Measurements from ENCODE around the gene ALDH1L2. TPM values are rescaled to one million over a fixed set of nuclear protein-coding genes. Genes with fewer than 3 reads are reported as not detected.
A peak's percentile ranks its signal among the peaks of the same experiment; 100 is the strongest.

Gene ALDH1L2
- total and polyA plus RNA-seq, 9 of the 15 experiments (the other 6 are each of a cell fraction or from before 2014, with no cell fraction given) = 1.1 to 9.9 (median 3.8) TPM

DNA sequence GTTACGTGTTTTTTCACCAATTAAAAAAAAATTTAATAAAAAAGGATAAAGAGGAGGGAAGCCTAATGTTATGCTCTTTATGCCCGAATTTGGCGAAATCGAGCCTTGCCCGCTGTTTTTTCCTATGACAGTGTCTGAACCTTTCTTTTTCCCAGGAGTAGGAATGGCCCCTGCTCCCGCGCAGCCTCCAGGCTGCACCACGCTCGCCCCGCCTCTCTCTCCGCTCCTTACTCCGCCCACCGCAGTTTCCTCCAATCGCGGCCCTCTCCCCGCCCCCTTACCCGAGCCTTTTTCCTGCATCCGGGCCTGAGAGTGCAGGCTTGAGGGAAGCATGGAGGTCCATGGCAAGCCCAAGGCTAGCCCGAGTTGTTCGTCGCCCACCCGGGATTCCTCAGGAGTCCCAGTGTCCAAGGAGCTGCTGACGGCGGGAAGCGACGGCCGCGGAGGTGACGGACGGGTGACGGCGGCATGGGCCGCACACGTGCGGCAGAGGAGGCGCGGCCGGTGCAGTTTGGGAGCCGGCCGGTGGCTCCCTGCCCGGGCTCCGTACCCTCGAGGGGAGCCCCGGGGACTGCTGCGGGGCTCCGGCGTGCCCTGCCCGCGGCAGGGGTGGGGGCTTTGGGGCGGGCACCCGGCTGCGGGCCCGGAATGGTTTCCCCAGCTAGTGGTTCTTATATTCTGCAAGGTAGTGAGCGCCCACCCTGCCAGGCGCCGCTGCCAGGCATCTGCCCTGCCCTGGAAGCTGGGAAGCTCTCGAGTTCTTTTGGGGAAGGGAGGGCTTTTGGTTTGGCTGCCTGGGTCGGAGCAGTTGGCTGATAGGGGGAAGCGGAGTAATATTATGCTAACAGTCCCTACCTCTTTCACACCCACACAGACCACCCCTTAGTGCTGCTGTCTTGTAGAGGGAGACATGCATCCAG, 98.0 kb downstream of the ALDH1L2 start, which contains the start of gene NOPCHAP1 (continued):
- TF ChIP-seq ZNF407 (IDR thresholded peaks at IDR 0.05; ENCODE audit: low read depth) (0 out of 2 replicates have a peak, but pooled peaks have one; percentile 17), CHD1 (IDR thresholded peaks at IDR 0.05; ENCODE audit: low read length) (no peak), PRMT5 (CRISPR knock-in tag; IDR thresholded peaks at IDR 0.05) (no peak), MED1 (CRISPR knock-in tag; IDR thresholded peaks at IDR 0.05; ENCODE audit: borderline replicate concordance) (no peak), TCF15 (CRISPR knock-in tag; IDR thresholded peaks at IDR 0.05) (no peak), CREM (IDR thresholded peaks at IDR 0.05; ENCODE audit: low read depth) (0 out of 2 replicates have a peak, but pooled peaks have one; percentile 41), FOXA1 (IDR thresholded peaks at IDR 0.05; ENCODE audit: borderline replicate concordance) (no peak), SIN3B (IDR thresholded peaks at IDR 0.05; ENCODE audit: low read depth) (peak; percentile 53; the same call in 1 of the 2 replicates), HEY1 (CRISPR knock-in tag; IDR thresholded peaks at IDR 0.05; ENCODE audit: borderline replicate concordance) (no peak), TCF7L2 (IDR thresholded peaks at IDR 0.05; ENCODE audit: low read depth, low read length) (no peak)
- TF ChIP-seq, protein P1, sequence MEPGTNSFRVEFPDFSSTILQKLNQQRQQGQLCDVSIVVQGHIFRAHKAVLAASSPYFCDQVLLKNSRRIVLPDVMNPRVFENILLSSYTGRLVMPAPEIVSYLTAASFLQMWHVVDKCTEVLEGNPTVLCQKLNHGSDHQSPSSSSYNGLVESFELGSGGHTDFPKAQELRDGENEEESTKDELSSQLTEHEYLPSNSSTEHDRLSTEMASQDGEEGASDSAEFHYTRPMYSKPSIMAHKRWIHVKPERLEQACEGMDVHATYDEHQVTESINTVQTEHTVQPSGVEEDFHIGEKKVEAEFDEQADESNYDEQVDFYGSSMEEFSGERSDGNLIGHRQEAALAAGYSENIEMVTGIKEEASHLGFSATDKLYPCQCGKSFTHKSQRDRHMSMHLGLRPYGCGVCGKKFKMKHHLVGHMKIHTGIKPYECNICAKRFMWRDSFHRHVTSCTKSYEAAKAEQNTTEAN (CRISPR knock-in tag; IDR thresholded peaks at IDR 0.05) = no peak

All from K562 (cell line).